Ovary (tissue), 3 donors: Measurements from ENCODE around the gene POLR1B.

Source experiments
- CTCF ChIP-seq, 3 donors: fragments of 450-650 bp in 2 of 3; fragments of 200-600 bp in 1 of 3; IDR thresholded peaks; one replicate each; pipeline versions ENCODE4 v1.5.1 to v1.8.0; 2016 to 2022; ENCODE audit warnings: antibody characterized with exemption in 3 of 3, mild to moderate bottlenecking in 1 of 3
- EP300 ChIP-seq: sonication (generic); formaldehyde crosslinking; IDR thresholded peaks from one replicate; pipeline ENCODE4 v1.6.1; 2017; ENCODE audit warnings: antibody characterized with exemption
- donor health status: DM: no; HTN: no; CAD: no.

GRCh38 chr2:112577756-112578155, 35.5 kb downstream of the POLR1B start:
- no peak for TF ChIP-seq EP300
- TF ChIP-seq CTCF (IDR thresholded peaks at IDR 0.05): no peak
